Measurements from ENCODE around the gene SLC24A3. TPM values are rescaled to one million over a fixed set of nuclear protein-coding genes. Genes with fewer than 3 reads are reported as not detected.

The SLC24A3 gene
- total and polyA plus RNA-seq, 2 of the 13 experiments (the other 11 are each of a cell fraction or from before 2014, with no cell fraction given), result not detected

DNA sequence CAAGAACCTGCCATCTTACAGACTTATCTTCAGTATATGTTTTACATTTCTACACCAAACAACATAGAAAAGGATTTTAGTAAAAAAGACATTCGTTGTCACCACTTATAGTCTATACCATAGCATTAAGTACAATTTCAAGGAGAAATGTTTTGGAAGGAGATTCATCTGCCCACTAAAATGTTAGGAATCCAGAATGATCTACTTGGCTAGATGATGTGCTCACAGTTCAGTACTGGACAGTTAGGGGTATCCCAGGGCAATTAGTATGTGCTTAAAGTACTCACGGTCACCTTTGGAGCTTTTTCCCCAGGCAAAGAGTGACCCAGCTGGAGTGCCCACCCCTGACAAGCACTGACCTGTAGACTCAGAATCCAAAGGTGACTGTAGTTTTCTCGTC lies 222.9 kb downstream of the SLC24A3 start:
- no peak for ATAC-seq
- POLR2A ChIA-PET, result no interaction called here
- CTCF ChIA-PET (ENCODE audit: low intra/inter-chr PET ratio, low total read pairs), result no interaction called here
- intact Hi-C loops (cut with micrococcal nuclease; ENCODE audit: unreplicated experiment), result no loop called here
- Histone ChIP-seq H3K27me3 (ENCODE audit: control insufficient read depth in 1 of 2, insufficient read depth in 2 of 2, low read length in 2 of 2) (no peaks in the 10 kb centered on the region), H3K4me1 (ENCODE audit: insufficient read depth, low read length) (no peaks in the 10 kb centered on the region), H3K9ac (ENCODE audit: insufficient read depth, low read depth, low read length) (no peak overlapping the region), H3K4me2 (ENCODE audit: low read depth, low read length) (no peak overlapping the region), H3K27ac (ENCODE audit: extremely low read length, insufficient read depth, low read length) (no peak overlapping the region), H4K20me1 (ENCODE audit: insufficient read depth, low read length) (no peaks in the 10 kb centered on the region), H3K4me3 (replicated peaks in 1 of 3; ENCODE audit: insufficient read depth in 1 of 3, low read depth in 2 of 3, low read length in 3 of 3) (no peak overlapping the region), H3K9me3 (ENCODE audit: low read length) (no peaks in the 10 kb centered on the region), H2AFZ (ENCODE audit: low read length) (no peak overlapping the region), H3K79me2 (ENCODE audit: insufficient read depth, low read length) (no peaks in the 10 kb centered on the region), H3K36me3 (replicated peaks in 1 of 2; ENCODE audit: control insufficient read depth in 1 of 2, insufficient read depth in 2 of 2, low read length in 2 of 2) (no peaks in the 10 kb centered on the region)
- in situ Hi-C loops (cut with HindIII; ENCODE audit: extremely low pct_ligation_motif_present, low pct_unique_long_range_greater_than_20kb), result no loop called here
- no peak for DNase-seq (ENCODE audit: low spot score)
- no peak for TF ChIP-seq HOXA9 (CRISPR knock-in tag; IDR thresholded peaks at IDR 0.05; ENCODE audit: borderline replicate concordance)
- TF ChIP-seq ZNF773 (CRISPR knock-in tag; IDR thresholded peaks at IDR 0.05; ENCODE audit: borderline replicate concordance), result no peak
- TF ChIP-seq IKZF1 (IDR thresholded peaks at IDR 0.05), result no peak
- TF ChIP-seq MAZ (IDR thresholded peaks at IDR 0.05; ENCODE audit: borderline replicate concordance, low read depth, low read length), result no peak
- TF ChIP-seq MAZ (CRISPR knock-in tag; IDR thresholded peaks at IDR 0.05; ENCODE audit: low read depth), result no peak
- no peak for TF ChIP-seq ZNF605 (CRISPR knock-in tag; IDR thresholded peaks at IDR 0.05)
- TF ChIP-seq ZNF326 (CRISPR knock-in tag; IDR thresholded peaks at IDR 0.05; ENCODE audit: borderline replicate concordance), result no peak
- BruUV-seq (replicated peaks), result no TSS peak
- 2% methylated on average over 3 of the region's 3 CpGs for WGBS (ENCODE audit: low lambda C conversion rate)
- FAIRE-seq, result no peak

DNA sequence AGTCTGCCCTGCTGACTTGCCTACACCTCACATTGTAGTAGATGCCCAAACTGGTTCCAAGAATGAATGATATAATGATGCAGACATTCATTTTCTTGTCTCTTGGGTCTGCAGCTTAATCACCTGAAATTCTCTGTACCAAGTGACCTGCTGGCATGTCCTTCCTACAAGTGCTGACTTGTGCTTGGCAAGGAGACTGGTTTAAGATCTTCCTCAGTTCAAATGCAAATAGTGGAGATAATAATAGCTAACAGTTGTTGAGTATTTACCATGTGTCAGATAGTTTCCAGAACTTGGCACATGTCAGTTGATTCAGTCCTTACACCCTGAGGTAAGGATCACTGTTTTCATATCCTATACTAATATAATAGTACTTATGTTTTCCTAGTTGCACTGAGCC lies 223.4 kb downstream of the SLC24A3 start:
- Histone ChIP-seq H3K36me3 (replicated peaks in 1 of 2; ENCODE audit: control insufficient read depth in 1 of 2, insufficient read depth in 2 of 2, low read length in 2 of 2) (no peaks in the 10 kb centered on the region), H3K4me3 (replicated peaks in 1 of 3; ENCODE audit: insufficient read depth in 1 of 3, low read depth in 2 of 3, low read length in 3 of 3) (no peak overlapping the region), H3K27ac (ENCODE audit: extremely low read length, insufficient read depth, low read length) (no peak overlapping the region), H3K27me3 (ENCODE audit: control insufficient read depth in 1 of 2, insufficient read depth in 2 of 2, low read length in 2 of 2) (no peaks in the 10 kb centered on the region), H2AFZ (ENCODE audit: low read length) (no peak overlapping the region), H3K9me3 (ENCODE audit: low read length) (no peaks in the 10 kb centered on the region), H3K4me1 (ENCODE audit: insufficient read depth, low read length) (no peaks in the 10 kb centered on the region), H3K4me2 (ENCODE audit: low read depth, low read length) (no peak overlapping the region), H4K20me1 (ENCODE audit: insufficient read depth, low read length) (no peaks in the 10 kb centered on the region), H3K9ac (ENCODE audit: insufficient read depth, low read depth, low read length) (no peak overlapping the region), H3K79me2 (ENCODE audit: insufficient read depth, low read length) (no peaks in the 10 kb centered on the region)
- intact Hi-C loops (cut with micrococcal nuclease; ENCODE audit: unreplicated experiment), result no loop called here
- ATAC-seq (no peak), DNase-seq (ENCODE audit: low spot score) (no peak), FAIRE-seq (no peak)
- ChIA-PET CTCF (ENCODE audit: low intra/inter-chr PET ratio, low total read pairs) (no interaction called here), POLR2A (no interaction called here)
- in situ Hi-C loops (cut with HindIII; ENCODE audit: extremely low pct_ligation_motif_present, low pct_unique_long_range_greater_than_20kb), result no loop called here
- BruUV-seq (replicated peaks), result no TSS peak
- TF ChIP-seq KLF16 (CRISPR knock-in tag; IDR thresholded peaks at IDR 0.05) (no peak), ZFP62 (CRISPR knock-in tag; IDR thresholded peaks at IDR 0.05) (no peak), ZNF550 (CRISPR knock-in tag; IDR thresholded peaks at IDR 0.05; ENCODE audit: borderline replicate concordance) (no peak), ZNF7 (CRISPR knock-in tag; IDR thresholded peaks at IDR 0.05) (no peak), ZBTB3 (CRISPR knock-in tag; IDR thresholded peaks at IDR 0.05; ENCODE audit: borderline replicate concordance, low read depth) (no peak), ZNF224 (CRISPR knock-in tag; IDR thresholded peaks at IDR 0.05) (no peak)
- TF ChIP-seq, protein P1, sequence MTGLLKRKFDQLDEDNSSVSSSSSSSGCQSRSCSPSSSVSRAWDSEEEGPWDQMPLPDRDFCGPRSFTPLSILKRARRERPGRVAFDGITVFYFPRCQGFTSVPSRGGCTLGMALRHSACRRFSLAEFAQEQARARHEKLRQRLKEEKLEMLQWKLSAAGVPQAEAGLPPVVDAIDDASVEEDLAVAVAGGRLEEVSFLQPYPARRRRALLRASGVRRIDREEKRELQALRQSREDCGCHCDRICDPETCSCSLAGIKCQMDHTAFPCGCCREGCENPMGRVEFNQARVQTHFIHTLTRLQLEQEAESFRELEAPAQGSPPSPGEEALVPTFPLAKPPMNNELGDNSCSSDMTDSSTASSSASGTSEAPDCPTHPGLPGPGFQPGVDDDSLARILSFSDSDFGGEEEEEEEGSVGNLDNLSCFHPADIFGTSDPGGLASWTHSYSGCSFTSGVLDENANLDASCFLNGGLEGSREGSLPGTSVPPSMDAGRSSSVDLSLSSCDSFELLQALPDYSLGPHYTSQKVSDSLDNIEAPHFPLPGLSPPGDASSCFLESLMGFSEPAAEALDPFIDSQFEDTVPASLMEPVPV (CRISPR knock-in tag; IDR thresholded peaks at IDR 0.05), result no peak
- TF ChIP-seq, protein P2, sequence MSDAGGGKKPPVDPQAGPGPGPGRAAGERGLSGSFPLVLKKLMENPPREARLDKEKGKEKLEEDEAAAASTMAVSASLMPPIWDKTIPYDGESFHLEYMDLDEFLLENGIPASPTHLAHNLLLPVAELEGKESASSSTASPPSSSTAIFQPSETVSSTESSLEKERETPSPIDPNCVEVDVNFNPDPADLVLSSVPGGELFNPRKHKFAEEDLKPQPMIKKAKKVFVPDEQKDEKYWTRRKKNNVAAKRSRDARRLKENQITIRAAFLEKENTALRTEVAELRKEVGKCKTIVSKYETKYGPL (CRISPR knock-in tag; IDR thresholded peaks at IDR 0.05), result no peak
